T-helper 1 cell (primary cell): ENCODE measurements around the gene IQCH.
"Not testable (repeated sequence)": the region's sequence is repeated elsewhere in the genome, so short reads cannot be mapped to it uniquely, and the experiment has no call there.

Experiments
- DNase-seq, 5 donors: peaks; one replicate each; pipeline ENCODE4 v3.0.0-alpha.2; 2012 to 2020

IQCH gene

DNA sequence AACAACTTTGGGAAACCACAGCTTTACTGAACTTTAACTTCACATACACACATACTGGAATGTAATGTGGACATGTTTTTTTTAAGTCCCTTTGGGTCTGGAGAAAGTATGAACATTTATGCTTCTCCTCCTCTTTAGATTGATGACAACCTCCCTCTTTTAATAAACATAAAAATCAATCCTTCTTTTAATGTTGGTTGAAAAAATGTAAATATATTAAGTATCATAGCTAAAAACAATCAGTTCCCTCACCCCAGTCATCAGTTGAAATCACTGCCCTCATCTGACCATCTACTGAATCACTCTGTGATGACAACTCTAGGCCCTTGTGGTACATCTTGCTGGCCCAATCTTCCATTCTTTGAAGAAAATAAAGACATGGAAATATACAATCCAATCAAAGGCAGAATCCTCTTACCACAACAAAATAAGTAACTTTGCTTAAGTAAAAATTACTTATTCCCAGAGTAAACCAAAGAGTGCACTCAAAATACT, 6.5 kb upstream of the IQCH start:
- DNase-seq: no peak

DNA sequence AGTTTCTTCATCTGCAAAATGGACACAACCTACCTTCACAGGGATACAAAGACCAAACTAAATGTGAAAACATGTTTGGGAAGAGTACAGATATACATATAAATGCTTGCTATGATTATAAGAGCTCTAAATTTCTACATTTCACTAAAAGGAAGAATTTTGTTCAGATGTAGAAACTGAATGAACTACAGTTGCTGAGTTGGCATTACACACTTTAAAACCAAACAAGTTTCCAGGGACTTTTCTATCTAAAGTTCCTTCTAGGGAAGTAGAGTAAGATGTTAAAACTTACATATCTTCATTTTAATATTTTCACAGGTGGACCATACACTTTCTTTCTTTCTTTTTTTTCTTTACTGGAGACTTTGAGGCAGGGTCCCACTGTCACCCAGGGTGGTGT, 4.8 kb upstream of the IQCH start:
- DNase-seq: no peak

DNA sequence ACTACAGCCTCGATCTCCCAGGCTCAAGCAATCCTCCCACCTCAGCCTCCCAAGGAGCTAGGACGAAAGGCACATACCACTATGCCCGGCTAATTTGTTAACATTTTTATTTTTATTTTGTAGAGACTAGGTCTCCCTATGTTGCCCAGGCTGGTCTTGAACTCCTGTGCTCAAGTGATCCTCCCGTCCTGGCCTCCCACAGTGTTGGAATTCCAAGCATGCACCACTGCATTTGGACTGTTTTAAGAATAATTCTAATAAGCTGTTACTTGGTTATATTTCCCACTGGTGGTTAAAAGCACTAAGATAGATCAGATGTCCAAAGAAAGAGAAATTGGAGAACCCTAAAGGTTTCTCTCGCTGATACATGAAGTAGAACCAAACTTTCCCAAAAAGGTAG, 3.3 kb upstream of the IQCH start:
- DNase-seq: no peak

DNA sequence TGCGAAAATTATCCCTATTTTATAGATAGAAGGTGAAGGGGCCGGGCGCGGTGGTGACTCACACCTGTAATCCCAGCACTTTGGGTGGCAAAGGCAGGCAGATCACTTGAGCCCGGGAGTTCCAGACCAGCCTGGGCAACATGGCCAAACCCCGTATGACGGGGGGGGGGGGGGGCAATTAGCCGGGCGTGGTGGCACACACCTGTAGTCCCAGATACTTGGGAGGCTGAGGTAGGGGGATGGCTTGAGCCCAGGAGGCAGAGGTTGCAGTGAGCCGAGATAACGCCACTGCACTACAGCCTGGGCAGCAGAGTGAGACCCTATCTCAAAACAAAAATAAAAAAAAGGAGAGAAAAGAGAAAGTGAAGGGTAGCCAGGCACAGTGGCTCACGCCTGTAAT, 1.5 kb upstream of the IQCH start:
- DNase-seq: no peak

DNA sequence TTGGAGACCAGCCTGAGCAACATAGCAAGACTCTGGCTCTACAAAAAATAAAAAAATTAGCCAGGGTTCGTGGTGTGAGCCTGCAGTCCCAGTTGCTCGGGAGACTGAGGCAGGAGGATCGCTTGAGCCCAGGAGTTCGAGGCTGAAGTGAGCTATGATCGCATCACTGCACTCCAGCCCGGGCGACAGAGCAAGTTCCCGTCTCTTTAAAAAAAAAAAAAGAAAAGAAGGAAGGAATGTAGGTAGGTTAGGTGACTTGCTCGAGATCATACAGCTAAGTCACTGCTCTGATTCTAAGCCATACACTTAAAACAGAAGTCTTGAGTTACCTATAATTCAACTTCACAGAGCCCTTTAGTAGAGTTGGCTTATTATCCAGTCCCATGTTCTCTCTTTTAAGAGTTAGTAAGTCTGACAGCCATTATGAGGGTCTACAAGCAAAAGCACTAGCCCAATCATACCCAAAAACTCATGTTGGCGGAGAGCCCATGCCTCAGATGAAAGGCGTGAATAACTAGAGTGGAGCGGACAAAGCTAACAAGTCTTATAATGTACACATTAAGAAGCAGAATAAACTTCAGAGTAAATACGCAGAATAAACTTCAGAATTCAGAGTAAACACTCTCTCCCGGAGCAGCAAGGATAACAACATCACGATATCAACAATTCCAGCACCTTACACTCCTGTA, 893 bp upstream of the IQCH start:
- DNase-seq: peak in 1 of 5 donors; percentile 2

DNA sequence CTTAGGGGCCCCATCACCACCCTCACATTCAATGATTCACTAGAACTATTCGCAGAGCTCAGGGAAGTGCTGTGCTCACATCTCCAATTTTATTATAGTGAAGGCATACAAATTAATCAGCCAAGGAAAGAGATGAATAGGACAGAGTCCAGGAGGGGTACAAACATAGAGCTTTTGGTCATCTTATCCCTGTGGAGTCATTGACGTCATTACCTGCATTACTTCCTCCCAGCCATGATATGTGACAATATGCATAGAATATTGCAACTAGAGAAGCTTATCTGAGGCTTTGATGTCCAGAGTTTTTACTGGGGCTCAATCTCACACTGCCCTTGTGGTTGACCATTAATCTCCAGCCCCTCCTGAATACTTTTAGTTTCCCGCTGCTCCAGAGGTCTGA, 1.5 kb downstream of the IQCH start:
- no peak for DNase-seq

DNA sequence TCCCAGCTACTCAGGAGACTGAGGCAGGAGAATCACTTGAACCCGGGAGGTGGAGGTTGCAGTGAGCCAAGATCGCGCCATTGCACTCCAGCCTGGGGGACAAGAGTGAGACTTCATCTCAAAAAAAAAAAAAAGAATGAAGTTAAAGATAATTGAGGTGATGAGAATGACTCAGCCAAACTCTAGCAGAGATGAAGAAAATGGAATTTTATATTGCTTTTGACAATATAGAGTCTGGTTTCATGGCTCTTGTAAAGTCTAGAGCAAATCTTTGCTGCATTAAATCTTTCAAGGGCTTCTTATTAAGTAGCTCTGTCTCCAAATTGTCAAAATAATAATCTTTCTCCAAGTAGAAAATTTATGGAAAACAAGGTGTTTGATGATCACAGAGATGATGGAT, 3.8 kb downstream of the IQCH start:
- DNase-seq: not testable (repeated sequence)

DNA sequence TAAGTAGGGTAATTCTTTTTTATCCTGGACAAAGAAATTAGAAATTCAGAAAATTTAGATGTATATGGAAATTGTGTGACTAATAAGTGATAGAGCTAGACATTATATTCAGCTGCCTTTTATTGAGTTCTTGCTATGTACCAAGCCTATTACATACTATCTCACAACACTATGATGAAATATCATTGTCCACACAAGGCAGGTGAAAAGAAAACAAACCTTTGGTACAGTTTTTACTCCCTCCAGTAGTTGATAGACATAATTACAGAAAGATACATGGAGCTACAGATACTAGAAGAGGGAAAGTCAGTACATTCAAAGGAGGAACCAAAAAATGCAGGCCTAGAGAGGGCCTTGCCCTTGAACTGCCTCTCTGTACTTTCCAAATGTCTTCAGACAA, 4.8 kb downstream of the IQCH start:
- no peak for DNase-seq

DNA sequence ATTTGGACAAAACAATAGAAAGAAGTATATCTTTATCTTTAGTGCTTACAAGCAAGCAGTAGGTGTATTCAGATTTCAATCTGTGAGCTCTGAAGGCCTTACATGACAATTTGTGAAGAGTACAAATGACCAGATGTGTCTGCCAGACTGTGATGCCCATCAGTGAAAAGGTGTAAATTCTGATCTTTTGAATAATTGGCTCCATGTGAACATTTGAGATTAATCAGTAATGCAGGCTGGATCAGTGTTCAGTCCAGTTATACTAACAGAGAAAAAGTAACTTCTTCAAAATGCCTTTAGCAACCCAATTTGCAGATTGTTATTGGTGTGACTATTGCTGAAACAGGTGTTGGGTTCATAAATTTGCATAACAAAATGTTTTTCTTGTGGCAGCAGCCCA, 5.2 kb downstream of the IQCH start:
- no peak for DNase-seq

DNA sequence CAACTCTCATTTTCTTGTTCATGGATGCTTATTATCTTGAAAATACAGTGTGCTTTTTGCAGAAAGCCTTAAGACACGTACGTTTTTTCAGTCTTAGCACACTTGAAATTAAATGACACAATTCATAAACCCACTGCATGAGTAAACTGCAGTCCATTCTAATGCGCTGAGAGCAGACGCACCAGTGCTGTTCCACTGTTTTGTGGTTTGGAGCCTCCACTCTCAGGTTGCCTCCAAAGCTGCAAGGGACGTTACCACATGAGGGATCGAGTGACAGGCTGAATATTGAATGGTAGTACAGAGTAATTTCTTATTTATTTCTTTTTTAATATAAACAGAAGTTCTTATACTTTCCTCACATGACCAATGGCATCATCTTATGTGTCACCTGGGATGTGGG, 12.3 kb downstream of the IQCH start:
- DNase-seq: no peak

DNA sequence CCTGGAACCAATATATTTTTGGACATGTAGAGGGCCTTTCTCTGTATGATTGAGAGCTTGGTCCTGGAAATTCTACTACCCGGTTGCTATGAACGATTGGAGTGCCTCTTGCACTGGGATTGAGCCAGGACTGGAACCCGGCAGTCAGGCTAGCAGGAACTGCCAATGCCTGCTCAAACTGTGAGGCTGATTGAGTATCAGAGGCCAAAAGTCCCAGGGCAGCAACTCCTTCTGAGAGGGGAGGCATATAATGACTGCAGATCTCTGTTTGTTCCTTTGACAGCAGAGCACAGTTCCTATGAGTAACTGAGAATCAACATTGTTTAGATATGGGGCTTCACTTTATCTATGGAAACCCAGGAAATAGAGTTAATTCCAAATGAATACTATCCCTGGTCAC, 12.9 kb downstream of the IQCH start:
- no peak for DNase-seq

DNA sequence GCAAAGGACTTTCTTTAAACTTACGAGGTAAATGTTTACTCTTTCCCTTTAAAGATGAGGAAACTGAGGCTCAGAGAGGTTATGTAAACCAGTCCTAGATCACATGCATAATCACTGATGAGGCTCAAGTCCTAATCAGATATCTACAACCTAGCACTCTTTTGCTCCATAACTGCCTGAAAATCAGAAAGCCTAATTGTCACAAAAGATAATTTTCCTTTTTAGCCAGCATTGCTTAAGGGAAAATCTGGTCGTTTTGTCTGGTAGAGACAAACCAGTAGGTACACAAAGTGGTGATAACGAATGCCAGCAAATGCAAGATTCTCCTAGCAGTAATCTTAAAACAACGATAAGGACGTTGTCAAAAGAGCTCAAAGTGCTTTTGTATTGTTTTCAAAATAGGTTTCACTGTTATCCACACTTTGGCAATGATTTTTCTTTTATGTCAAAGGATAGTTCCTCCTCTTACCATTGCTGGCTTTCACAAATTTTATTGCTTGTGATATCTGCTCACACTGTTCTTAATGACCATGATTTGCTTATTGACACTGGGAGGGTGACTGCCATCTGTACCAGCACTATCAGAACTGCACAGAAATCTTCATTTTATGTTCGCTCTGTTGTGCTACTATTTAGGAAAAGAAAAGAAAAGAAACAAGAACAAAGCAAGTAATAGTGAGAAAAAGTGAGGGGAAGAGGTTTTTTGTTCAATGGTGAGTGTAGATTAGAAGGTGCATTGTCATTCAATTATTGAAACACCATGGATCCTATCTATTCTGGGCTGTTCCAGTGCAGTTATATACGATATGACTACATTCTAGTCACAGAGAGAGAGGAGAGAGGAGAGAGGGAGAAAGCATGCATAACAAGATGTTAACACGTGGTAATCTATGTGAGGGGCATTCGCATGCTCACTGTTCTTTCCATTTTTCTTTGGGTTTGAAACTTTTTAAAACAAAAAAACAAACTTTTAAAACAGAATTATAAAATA, 13.7 kb downstream of the IQCH start:
- DNase-seq: no peak

DNA sequence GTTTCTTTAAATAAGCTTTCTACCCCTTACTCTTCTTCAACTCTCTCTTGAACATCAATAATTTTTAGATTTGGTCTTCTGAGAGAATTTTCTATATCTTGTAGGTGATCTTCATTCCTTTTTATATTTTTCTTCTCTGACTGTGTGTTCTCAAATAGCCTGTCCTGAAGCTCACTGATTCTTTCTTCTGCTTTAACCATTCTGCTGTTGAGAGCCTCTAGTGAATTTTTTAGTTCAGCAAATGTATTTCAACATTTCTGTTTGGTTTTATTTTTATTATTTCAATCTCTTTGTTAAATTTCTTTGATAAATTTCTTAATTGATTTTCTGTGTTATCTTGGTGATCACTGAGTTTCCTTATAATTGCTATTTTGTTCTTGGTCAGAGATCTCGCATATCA, 19.6 kb downstream of the IQCH start:
- no peak for DNase-seq

DNA sequence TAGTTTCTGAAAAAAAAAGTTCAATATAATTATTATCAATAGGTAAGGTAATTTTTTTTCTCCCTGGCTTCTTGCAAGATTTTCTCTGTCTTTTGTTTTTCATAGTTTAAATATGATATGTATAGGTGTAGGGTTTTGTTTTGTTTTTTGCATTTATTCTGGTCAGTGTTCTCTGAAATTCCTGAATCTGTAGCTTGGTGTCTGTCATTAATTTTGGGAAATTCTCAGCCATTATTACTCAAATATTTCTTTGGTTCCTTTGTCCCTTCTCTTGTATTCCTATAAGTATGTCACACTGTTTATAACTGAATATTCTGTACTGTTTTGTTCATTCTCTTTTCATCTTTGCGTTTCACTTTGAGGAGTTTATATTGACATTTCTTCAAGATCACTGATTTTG, 22.1 kb downstream of the IQCH start:
- DNase-seq: no peak

DNA sequence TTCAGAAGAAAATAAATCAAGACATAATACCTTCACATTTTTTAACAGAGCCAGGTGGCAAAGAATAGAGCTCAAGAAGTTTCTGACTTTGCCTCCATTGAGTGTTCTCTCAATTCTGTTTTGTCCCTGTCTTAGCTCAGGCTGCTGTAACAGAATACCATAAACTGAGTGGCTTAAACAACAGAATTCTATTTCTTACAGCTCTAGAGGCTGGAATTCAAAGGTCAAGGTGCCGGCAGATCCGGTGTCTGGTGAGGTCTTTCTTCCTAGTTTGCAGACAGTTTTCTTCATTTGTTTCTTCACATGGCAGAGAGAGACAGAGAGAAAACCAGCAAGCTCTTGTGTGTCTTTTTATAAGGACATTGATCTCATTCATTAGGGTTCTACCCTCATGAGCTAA, 25.6 kb downstream of the IQCH start:
- no peak for DNase-seq

DNA sequence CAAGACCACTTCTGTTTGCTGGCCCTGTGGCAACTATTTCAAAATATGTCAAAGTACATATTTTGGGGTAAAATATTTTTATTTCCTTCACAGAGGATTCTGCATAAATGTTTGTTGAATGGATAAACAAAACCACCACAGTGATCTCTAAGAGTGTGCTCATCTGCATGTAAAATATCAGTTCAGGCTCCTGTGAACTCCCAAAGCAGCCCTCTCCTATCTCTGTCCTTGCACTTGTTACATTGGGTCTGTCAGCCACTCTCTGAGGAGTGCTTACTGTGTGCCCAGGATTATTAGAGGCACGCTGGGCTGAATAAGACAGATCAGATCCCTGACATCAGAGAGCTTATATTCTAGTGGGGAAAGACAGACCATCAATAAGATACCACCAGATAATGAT, 27.1 kb downstream of the IQCH start:
- no peak for DNase-seq

DNA sequence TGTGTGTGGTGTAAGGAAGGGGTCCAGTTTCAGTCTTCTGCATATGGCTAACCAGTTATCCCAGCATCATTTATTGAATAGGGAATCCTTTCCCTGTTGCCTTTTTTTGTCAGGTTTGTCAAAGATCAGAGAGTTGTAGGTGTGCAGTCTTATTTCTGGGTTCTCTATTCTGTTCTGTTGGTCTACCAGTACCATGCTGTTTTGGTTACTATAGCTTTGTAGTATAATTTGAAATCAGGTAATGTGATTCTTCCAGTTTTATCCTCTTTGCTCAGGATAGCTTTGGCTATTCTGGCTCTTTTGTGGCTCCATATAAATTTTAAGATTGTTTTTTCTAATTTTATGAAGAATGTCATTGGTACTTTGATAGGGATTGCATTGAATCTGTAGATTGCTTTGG, 31.0 kb downstream of the IQCH start:
- DNase-seq: not testable (repeated sequence)

DNA sequence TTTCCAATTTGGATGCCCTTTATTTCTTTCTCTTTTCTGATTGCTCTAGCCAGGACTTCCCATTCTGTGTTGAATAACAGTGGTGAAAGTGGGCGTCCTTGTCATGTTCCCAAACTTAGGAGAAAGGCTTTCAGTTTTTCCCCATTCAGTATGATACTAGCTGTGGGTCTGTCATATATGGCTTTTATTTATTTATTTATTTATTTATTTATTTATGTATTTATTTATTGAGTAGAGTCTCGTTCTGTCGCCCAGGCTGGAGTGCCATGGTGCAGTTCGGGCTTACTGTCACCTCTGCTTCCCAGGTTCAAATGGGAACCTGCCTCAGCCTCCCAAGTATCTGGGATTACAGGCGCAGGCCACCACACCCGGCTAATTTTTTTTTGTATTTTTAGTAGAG, 31.8 kb downstream of the IQCH start:
- DNase-seq: not testable (repeated sequence)

DNA sequence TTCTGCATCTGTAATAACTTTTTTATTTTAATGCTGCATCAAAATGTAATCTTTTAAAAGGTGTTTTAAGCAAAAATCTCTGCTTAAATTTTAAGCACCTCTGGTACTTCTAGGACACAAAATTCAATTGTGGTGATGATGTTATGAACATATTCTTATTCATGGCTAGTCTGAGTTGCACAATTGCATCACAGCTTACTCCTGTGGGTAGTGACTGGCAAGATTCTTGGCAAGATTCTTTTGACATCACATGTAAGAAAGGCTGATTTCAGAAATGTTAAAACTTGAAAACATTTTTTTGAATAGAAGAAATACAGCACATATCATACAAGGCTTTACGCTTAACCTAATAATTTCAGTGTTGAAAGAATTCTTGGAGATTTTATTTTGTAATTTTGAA, 35.7 kb downstream of the IQCH start:
- DNase-seq: no peak

DNA sequence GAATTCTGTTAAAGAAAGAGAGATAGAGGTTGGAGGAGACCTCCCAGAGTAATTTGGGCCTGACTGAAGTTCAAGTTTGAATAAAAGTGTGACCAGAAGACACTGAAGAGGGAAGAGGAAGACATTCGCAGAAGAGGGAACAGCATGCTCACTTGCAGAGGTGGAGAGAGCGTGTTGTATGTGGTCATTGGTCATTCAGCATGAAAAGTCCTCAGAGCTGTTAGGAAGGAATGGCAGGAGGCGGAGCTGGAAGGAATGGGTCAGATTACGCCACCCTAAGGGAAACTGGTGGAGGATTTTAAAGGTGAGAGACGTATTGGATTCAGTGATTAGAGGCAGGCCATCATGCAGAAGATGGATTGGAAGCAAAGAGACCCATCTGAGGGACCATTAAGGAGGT, 41.6 kb downstream of the IQCH start:
- DNase-seq: no peak

DNA sequence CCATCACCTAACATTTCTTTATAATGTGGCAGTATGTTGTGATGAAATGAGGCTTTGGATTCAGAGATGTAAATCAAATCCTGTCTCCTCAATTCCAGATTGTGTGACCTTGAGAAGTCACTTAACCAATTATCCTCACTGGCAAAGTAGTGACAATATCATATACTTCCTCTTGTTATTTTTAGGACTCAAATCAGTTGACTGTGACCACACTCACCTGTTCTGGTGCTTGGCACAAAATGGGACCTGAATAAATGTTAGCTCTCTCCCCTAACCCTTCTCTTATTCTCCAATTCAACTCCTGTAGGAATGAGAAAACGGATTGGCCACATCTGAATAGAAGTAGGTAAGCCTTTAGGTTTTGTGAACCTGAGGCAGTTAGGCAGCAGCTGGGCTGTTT, 42.1 kb downstream of the IQCH start:
- DNase-seq: no peak

DNA sequence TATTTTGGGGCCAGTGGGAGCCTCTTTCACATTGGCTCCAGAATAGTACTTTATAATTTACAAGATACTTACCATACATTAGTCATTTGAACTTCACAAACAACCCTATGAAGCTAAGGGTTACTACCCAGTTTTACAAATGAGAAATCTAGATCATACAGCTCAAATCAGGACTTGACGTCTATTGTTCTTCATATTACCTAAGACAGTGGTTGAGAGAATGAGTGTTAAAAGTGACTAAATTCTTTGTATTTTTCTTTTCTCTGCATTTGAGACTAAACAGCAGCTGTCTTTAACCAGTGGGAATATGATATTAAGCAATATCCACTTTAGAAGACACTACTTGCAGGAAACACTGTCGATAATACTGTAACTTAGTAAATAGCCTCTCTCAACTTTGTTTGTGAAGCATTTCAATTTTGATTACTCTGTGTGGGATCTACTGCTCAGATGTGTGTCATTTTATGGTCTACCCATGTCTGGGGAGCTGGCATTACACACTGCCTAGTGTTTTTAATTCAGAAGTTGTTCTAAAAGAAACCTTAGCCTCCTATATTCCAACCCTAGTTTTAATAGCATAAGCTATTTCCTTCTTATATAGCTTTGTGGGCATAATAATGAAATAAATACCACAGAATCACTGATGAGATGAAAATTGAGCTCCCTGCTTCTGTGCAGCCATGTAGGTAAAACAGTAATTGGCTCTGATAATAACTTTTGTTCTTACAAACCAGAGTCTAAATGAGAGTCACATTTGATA, 45.9 kb downstream of the IQCH start:
- DNase-seq: no peak
